NCI-H2171 treated with DMSO at 0.1 percent for 48 hours (cell line): ENCODE data around the gene ARHGAP33.
"Not testable (repeated sequence)": the region's sequence is repeated elsewhere in the genome, so short reads cannot be mapped to it uniquely, and the experiment has no call there.

Experiments
- DNase-seq: peaks from one replicate; lab custom pipeline; 2025; lab: John Stamatoyannopoulos, UW

The ARHGAP33 gene

DNA sequence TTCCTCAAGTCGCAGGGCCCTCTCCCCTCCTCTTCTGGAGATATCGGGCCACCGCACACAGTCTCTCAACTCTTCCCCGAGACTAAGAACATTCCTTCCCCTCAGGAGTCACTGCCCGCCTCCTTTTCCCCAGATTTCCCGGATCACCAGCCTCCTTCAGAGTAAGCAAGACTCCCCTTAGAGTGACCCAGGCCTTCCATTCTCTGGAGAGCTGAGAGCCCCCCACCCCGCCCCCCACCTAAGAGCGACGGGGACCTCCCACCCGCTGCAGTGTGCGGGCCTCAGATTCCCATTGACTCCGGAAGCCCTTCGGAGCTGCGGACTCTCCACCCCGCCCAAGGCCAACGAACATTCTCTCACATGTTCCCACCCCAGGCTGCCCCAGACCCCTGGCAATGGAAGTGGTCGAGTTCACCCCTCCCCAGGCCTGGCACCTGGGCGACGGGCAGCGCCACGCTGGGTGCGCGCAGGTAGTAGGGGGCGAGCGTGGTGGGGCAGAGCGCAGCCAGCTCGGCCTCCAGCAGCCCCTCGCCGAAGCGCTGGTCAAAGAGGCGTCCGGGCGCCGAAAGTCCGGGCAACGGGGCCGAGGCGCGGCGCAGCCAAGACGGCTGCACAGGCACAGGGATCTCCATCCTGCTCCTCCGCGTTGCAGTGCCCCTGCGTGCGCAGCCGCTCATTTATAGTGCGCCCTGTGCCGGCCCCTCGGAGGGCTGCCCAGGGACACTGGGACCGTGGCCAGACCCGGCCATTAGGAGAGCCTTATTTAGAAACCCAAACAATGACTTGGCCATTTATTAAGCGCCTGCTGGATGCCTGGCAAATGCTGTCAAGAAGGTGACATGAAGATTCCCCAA is 18.8 kb upstream of the ARHGAP33 start, which contains the start of gene HSPB6:
Gene HSPB6, minus strand, starts transcription at position 653 of the 854 bp plus-strand sequence. Its CDS starts 21 bp downstream, at position 632.
- no peak for DNase-seq

DNA sequence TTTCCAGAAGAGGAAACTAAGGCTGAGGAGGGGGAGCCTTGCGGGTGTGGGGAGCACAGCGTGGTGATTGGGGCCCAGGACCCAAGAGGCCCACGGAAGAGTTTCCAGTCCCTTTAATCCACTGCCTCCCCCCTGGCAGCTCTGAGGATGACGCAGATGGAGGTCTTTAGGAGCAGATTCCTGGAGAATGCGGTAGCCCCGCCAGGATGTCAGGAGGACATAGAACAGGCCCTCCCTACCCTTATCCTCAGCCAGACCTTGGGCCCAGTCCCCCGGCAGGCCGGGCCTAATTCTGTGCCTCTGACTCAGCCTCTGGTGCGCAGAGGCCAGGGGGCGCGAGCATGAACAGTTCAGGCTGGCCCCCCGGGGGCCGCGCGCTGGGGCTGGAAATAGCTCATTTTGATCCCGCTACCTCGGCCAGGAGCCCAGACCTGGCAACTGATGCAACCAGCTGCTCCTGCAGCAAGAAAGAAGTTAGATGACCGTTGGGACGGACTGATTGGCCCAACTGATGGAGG is 18.1 kb upstream of the ARHGAP33 start:
- DNase-seq, result no peak

DNA sequence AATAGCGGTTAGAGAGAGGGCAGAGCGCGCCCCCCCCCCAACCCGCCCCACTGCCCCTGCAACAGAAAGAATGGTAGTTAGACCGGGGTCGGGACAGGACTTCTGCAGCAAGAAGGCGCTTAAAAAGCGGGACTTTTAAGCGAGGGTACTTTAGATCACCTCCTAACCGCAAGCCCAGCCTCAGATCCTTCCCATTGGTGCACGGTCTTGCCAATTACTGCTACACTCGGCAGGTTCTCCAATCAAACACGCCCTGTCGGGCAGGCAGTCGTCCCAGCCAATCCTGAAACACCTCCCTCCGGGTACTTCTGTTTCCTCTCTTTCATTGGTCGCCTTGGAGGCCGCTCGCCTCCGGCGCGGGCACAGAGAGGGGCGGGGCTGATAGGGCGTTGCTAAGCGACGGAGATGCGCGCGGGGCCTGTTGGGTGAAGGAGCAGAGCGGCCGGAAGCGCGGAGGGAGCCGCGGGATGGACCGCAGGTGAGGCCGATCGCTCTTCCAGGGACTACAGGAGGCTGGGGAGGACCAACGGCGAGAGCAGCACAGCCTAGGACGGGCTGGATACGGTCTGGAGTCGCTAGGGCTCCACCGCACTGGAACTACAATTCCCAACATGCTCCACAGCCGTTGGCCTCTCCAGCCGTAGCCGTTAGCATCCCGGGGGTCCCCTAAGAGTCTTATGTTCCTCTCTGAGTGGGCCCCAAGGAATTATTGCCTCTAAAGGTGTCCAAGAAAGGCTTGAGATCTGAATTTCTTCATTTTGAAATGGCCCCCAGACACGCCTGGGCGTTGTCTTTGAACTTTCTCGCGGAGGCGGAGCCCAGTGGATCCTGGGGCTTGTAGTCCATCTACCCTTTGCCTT is 17.4 kb upstream of the ARHGAP33 start, which contains the start of gene PROSER3:
Gene PROSER3, plus strand, starts transcription at position 428 of the 860 bp plus-strand sequence. Its CDS starts 40 bp downstream, at position 468.
- DNase-seq, result peak; percentile 99

DNA sequence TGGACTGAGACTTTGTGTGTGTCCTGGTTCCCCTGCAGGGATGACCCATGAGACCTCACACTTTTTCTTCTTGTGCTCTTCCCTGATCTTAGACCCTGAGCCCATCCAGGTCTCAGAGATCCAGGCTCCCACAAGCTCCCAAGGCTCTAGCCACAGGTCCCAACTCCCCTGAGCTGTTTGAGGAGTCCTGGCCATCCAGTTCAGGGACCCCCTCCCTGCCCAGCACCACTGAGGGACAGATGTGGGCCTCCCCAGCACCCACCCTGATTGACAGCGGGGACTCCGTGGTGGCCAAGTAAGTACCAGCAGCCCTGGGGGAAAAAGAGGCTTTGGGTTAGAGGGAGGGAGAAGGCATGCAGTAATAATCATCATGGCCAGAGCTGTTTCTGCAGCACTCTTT is 15.7 kb upstream of the ARHGAP33 start:
- DNase-seq, result no peak

DNA sequence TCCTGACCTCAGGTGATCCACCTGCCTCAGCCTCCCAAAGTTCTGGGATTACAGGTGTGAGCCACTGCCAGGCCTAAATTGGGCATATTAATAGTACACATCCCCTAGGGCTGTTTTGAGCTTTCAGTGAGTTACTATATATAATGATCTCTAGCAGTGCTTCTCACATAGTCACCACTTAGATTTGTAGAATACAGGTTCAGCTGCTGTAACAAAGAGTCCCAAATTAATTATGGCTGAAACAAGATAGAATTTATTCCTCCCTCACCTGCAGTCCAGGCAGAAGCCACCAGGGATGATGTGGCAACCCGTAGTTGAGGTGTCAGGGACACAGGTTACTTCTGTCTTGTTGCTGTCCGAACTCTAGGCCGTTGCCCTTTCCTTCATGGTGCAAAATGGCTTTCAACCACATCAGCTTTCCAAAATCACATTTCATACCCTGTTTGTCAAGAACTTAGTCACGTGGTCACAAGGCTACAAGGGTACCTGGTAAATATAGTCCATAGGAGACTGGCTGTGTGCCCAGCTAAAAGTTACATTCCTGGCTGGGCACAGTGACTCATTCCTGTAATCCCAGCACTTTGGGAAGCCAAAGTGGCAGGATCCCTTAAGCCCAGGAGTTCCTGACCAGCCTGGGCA is 14.5 kb upstream of the ARHGAP33 start:
- DNase-seq, result no peak

DNA sequence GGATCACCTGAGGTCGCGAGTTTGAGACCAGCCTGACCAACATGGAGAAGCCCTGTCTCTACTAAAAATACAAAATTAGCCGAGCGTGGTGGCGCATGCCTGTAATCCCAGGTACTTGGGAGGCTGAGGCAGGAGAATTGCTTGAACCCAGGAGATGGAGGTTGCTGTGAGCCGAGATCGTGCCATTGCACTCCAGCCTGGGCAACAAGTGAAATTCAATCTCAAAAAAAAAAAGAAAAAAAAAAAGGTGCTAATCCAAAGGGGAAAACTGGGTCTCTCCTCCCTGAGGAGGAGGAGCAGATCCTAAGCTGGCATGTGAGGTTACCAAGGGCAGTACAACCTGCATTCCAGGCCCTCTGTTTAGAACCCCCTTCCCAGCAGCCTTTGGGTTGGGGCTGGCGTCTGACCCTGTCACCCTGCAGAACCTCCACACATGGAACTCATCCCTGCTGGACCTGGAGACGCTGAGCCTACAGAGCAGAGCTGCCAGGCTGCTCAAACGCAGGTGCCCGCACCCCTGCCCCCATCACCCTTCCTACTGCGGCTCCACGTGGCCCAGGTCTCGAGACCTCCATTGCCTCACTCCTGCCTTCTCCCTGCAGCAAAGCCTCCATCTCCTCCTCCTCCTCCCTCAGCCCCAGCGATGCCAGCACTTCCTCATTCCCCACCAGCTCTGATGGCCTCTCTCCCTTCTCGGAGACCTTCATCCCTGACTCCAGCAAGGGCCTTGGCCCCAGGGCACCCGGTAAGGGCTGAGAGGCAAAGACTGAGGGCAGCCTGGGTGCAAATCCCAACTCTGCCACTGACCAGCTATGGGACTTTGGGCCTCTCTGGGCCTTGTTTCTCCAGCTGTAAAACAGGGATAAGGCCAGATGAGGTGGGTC is 10.7 kb upstream of the ARHGAP33 start:
- no peak for DNase-seq

DNA sequence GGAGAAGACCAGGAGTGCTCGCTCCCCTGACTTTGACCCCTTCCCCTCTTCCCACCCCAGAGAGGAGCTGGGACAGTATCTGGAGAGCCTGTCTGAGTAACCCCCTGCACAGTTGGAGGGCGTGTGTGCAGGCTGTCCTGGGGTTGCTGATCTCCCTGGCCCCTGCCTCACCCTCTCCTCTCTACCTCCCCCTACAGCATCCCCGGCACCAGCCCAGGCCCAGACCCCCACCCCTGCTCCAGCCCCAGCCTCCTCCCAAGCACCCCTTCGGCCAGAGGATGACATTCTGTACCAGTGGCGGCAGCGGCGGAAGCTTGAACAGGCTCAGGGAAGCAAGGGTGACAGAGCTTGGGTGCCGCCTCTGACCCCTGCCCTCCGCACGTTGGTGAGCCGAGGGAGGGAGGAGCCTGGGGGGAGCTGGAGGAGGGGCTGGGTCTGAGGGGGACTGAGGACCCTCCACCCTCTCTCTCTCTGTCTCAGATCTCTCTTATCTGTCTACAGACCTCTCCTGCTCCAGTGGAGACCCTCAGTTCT is 8.7 kb upstream of the ARHGAP33 start:
- DNase-seq, result no peak

DNA sequence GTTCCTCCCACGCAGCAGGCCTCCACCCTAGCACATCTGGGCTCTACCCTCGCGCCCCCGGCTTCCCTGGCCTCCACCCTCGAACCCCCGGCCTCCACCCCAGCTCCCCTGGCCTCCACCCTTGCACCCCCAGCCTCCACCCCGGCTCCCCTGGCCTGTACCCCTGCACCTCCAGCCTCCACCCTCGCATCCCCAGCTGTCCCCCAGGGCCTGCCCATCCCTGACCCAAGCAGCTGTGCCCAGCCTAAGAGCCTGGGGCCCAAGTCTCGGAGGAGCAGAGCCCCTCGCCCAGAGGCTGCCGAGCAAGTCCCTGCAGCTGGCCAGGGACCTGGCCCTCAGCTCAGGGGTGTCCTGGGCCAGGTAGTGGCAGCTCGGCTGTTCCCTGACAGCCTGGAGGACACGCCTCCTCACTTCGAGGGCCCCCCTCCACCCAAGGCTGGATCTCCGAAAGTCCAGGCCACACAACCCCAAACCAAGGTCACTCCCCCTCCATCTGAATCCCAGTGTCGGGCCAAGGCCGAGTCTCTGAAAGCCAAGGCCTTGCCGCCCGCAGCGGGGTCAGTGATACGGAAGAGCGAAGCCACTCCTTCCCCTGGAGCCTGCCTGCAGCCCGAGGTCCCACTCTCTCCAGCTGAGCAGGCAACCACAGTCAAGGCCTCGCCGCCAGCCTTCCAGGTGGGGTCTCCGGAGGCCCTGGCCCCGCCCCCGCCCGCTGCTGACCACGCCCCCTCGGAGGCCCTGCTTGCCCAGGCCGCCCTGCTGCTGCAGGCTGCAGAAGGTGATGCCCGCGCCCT is 7.9 kb upstream of the ARHGAP33 start:
- DNase-seq, result no peak

DNA sequence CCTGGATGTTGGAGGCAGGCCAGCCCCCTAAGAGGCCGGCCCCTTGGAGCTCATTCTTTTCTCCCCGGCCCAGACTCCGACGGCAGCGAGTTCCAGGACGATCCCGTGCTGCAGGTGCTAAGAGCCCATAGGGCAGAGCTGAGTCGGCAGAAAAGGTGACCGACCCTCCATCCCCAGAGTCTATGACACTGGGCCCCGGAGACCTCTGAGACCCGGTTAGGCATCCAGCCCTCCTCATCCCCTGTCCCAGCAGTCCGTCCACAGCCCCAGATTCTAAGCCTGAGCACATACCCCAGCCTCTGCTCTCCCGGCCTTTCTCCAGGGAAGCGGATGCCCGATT is 7.3 kb upstream of the ARHGAP33 start:
- no peak for DNase-seq

DNA sequence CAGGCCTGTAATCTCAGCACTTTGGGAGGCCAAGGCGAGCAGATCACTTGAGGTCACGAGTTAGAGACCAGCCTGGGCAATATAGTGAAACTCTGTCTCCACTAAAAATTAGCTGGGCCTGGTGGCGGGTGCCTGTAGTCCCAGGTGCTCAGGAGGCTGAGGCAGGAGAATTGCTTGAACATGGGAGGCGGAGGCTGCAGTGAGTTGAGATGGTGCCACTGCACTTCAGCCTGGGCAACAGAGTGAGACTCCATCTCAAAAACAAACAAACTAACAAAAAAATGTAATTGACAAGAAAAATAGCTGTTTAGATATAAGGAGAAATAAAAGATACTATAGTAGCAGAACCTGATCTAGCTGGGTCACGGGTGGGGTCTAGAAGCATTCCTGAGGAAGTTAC is 3.0 kb upstream of the ARHGAP33 start:
- not testable (repeated sequence) for DNase-seq

DNA sequence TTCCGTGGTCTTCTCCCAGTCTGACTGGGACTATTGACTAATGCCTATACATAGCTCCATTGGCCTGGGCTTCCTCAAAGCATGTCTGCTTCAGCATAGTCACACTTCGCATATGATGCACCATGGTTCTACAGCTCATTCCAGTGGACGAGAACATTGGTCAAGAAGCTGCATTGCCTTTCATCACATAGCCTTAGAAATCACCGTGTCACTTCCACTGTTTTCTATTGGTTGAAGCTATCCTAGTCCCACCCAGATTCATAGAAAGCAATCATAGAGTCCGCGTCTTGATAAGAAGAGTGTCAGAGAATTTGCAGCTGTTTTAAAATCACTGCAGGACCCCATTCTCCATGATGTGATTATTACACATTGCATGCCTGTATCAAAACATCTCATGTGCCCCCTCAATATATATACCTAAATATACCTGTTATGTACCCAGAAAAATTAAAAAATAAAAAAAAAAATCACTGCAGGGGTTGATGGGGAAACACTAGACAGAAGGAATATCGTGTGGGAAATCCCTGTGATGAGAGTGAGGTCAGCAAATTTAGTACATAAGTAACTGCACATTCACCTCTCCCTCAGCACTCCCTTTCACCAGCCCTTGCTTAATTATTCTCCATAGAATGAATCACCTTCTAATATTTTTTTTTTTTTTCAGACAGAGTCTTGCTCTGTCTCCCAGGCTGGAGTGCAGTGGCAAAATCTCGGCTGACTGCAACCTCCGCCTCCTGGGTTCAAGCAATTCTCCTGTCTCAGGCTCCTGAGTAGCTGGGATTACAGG is 2.2 kb upstream of the ARHGAP33 start:
- DNase-seq, result no peak

DNA sequence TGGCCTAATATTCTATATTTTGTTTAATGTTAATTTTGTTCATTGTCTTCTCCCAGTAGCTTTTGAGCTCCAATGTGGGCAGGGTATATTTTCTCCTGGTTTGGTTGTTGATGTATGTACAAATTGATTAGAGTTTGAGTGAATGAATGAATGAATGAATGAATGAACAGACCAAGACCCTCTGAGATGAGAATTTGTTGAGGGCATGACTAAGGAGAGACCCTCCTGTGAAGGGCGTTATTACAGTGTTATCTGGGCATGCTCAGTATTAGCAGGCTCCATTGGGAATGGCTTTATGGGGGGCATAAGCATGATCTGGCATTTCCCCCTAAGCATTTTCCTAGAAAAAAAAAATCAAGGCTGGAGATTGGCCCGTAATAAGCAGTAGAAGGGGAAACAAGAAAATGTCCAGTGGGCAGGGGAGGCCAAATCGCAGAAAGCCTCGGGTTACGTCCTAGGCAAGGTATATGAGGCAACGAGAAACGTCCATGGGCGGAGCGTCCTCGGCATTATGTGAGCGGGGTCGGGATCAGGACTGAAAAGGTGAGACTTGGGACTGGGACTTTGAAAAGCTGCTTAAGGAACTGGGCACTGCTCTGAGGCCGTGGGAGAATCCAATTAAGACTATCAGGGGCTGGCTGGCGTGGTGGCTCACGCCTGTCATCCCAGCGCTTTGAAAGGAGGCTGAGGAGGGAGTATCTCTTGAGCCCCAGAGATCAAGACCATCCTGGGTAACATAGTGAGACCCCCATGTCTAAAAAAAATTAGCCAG is 904 bp upstream of the ARHGAP33 start:
- DNase-seq, result no peak

DNA sequence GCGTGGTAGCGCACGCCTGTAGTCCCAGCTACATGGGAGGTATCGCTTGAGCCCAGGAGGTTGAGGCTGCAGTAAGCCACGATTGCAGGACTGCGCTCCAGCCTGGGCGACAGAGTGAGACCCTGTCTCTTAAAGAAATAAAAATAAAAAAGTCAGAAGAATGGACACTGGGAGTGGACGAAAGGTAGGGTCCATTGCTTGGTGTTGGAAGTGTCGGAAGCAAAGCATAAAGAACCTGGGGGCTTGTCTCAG is 392 bp upstream of the ARHGAP33 start:
- DNase-seq, result no peak

DNA sequence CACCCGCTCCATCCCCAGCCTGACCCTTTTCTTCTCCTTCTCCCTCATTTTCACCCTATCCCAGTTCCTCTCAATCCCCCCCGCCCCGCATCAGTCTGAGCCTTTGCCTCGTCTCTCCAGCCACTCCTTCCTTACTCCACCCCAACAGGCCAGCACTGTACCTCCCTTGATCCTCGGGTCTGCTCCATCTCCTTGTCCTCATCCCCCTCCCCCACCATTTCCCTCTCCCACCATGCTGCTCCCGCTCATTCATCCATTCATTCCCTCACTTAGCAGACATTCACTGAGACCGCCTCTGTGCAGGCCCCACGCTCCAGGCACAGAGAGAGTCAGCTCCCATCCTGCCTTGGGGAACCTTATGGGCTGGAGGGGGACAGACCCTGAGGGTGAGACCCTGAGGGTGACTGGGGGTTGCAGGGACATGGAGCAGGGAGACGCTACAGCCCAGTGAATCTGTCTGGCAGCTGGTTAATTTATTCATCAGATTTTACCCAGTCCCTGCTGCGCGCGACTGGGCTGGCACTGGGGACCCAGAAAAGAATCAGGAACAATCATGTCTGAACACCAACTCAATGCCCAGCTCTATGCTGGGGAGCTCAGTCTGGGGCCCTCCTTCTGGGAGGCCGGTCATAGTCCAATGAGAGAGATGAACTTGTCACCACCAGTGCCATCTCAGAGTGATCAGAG is 881 bp downstream of the ARHGAP33 start:
- DNase-seq, result no peak

DNA sequence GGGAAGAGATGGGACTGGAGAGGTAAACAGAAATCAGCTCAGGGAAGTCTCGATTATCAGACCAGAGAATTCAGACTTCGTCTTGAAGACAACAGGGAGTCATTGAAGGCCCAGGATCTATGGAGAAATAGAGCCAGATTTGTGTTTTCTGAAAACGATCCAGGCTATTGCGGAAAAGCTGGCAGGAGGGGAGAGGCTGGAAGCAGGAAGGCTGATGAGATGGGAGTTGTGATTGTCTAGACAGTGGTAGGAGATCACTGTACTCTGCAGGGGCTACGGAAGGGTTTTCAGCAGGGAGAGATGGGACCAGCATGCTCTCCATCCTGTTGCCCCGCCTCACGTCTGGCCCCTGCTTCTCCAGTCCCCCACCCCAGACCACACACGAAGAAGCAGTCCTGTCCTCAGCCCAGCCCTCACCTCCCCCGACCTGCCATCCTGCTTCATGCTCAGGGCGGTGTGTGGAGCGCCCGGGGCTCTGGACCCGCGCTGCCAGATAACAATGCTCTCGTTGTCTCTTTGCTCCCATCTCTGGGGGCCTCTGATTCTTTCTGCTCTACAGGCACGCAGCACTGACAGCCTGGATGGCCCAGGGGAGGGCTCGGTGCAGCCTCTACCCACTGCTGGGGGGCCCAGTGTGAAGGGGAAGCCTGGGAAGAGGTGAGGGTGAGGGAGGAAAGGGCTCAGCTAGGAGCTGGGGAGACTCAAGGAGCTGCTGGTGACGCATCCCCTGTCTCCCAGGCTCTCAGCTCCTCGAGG is 1.9 kb downstream of the ARHGAP33 start:
- no peak for DNase-seq

DNA sequence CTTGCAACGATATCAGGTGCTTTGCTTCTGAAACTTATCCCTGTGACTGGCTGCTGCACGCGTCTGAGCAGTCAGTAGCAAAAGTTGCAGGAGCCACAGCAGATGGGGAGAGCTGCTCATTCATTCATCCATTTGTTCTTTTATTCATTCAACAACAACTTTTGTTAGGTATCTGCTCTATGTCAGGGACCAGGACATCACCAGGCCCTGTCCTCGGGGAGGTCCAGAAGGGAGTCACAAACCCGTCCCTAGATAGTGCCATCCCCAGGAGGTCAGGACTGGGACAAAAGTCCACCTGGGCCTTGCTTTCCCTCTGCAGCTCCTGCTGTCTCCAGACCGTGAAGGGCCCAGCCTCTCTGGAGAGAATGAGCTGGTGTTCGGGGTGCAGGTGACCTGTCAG is 2.6 kb downstream of the ARHGAP33 start:
- no peak for DNase-seq

DNA sequence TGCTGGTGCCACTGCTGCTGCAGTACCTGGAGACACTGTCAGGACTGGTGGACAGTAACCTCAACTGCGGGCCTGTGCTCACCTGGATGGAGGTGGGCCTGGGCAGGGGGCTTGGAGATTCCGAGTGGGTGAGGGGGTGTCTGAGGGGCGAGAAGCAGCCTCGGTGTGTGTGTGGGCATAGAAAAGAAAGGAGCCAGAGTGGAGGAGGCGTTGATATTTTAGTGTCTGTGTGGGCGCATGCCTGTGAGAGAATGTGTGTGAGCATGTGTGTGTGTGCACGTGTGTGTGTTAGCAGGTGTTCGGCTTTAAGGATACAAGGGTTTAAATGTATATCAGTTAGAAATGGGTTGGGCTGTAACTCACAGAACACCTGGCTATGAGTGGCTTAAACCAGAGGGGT is 3.7 kb downstream of the ARHGAP33 start:
- no peak for DNase-seq

DNA sequence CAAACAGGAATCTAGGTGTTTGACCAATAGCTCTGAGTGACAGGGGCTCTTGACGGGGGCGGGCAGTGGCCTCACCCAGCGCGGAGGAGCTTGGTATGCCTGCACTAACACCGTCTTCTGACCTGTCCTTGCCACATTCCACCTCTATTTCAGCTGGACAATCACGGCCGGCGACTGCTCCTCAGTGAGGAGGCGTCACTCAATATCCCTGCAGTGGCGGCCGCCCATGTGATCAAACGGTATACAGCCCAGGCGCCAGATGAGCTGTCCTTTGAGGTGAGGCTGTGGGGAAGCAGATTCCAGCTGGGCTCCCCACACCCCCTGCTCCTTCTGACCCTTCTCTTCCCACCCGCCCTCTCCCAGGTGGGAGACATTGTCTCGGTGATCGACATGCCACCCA is 4.7 kb downstream of the ARHGAP33 start:
- no peak for DNase-seq
